Measurements from ENCODE around the gene C1QC.

The C1QC gene

DNA sequence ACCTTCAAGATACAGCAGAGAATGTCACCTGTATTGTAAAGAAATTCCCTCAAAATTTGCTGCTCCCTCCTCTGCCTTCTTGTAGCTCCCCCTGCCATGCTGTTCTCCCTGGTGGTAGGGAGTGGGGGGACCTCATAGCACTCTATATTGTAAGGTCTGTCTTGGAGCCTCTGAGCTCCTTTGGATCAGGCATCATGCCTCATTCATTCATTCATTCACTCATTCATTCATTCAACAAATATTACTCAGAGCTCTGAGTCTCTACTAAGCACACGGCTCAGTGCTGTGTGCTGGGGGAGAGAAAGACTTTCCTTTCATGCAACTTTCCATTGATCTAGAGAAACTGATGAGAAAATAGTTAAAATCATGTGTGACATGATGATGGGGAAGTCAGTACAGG lies 40.1 kb downstream of the C1QC start:
- no peak for DNase-seq

DNA sequence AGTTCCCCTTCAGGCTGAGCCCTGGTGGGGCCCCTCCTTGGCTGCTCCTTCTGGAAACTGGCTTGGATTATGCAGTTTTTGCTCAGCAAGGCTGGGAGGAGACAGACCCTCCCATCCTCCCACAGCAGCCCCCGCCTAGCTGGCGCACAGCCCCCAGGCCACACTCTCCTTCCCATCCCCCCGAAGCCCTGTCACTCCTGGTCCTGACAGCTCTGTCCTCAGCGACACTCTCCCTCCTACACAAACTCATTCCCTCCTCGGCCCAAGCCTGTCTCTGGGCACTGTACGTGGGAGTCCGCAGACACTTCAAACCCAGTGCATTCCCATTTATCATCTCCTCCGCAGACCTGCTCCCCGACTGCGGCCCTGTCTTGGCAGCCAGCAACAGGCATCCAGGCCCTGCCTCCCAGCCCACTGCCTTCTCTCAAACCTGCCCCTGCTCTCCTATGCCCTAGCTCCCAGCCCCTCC lies 42.2 kb downstream of the C1QC start:
- no peak for DNase-seq

DNA sequence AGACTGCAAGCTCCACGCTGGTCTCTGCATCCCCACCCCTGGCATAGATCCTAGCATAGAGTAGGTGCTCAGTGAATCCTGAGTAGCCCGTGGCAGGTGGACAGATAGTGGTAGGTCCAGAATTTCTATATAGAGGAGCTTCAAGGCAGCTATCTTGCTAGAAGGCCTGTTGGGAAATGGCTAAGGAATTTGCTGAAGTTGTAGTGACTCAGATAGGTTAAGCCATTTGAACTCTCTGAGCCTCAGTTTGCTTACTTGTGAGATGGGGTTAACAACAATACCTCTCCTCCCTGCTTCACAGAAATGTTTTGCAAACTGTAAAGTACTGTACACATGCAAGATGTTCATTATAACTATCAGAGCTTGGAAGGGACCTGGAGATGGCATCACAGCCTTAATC lies 43.8 kb downstream of the C1QC start:
- DNase-seq: no peak

DNA sequence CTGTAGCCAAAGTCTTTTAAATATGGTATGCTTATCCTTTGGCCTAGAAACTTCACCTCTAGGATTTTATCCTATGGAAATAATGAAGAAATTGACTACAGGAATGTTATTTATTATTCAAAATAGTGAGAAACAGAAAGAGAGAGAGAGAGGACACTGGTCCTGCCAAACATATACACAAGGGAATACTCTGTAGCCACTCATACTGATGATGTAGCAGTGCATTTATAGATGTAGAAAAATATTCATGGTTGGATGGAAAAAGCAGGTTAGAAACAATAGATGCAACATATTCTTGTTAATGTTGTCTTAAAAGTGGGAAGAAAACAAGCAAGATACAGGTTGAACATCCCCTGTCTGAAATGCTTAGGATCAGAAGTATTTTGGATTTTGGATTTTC lies 45.0 kb downstream of the C1QC start:
- no peak for DNase-seq

DNA sequence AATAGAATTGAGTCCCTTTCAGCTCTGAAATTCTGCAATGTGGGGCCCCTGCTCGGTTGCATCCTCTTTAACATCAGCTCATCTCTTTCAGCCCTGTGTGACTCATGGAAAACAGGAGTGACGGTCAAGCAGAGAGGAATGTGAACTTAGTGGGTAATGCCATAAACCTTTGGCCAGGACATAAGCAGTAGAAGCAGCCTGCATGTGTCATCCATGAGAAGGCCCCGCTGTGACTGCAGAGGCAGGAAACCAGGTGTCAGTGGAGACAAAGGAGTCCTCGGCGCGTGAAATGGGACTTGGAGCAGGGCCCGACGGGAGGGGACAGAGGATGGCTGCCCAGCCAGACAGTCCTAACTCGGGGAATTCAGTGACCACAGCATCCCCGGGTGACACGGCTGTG lies 46.1 kb downstream of the C1QC start:
- no peak for DNase-seq

DNA sequence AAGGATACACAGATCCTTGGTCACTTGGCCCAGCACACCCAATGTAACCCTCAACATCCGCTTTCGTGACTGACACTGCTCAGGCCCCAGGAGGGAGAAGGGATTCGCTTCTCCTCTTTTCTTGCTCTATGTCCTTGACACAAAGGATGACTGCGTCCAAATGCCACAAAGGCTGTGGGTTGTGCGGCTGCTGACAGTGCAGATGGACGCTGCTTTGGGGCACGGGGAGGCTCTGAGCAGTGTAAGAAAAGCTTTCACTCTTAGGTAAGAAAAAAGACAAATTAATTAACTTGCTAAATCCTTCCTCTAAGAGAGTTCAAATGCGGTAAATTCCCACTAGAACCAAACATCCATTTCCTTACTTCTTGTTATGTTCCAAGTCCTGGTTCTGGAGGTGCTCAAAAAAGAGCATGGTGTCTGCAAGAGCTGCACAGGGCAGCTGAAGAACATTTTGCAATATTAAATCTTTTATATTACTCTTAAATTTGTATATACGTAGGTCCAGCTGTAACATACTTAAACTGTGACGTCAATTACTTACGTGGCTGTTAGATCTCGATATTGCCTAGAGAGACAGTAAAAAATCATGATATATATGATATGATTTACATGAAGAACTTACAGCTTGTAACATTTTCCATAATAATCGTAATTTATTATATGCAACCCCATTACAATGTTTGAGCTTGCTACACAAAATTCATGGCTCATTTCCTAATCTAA lies 47.8 kb downstream of the C1QC start:
- DNase-seq: no peak

DNA sequence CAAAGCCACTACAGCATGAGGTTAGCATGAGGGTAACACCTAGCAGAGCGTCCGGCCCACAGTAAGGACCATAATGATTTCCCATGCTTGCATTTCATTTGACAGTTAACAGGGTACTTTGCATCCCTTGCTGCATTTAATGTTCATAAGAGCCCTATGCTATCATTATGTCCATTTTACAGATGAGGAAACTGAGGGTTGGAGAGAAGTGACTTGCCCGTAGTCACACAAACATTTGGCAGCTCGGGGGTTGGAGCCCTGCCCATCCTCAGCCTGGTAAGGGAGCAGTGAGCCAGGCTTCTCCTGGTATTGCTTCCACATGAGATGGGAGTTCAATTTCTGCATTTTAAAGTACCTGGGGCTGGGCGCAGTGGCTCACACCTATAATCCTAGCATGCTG lies 50.7 kb downstream of the C1QC start:
- no peak for DNase-seq

DNA sequence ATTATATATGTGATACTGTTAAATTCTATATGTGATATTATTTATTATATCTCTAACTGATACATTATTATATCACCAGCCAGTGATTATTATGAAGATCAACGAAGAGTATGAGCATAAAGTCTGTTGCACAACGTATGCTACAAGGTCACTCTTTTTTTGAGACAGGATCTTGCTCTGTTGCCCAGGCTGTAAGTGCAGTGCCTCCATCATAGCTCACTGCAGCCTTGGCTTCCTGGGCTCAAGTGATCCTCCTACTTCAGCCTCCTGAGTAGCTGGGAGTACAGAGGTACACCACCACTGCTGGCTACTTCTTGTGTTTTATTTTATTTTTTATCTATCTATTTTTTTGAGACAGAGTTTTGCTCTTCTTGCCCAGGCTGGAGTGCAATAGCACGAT lies 53.2 kb downstream of the C1QC start:
- no peak for DNase-seq
